IMR-90 (cell line): ENCODE results near the gene MAN1C1. TPM values are rescaled to one million over a fixed set of nuclear protein-coding genes. Genes with fewer than 3 reads are reported as not detected.

Source experiments
- ATAC-seq: fragments of 200-7000 bp; cut with Tn5 transposase; 2 replicates; pipeline ENCODE4 v1.9.1; 2020; ENCODE audit warnings: low read depth, mild to moderate bottlenecking, moderate library complexity
- BruUV-seq: library from RNA; stranded (reverse); fragments of 400-500 nt; replicated peaks from 2 replicates; lab custom pipeline; 2021; lab: Mats Ljungman, UMichigan
- CTCF ChIA-PET: fragments of 300-600 bp; formaldehyde crosslinking; extraction: SDS; loops from one replicate; lab custom pipeline; 2021; ENCODE audit warnings: antibody characterized with exemption; lab: Yijun Ruan, JAX
- POLR2A ChIA-PET: fragments of 300-600 bp; sonication (Branson Sonifier 250); formaldehyde crosslinking; loops from one replicate; lab custom pipeline; 2022; ENCODE audit warnings: antibody characterized with exemption; ENCODE audit not compliant: unreplicated experiment; lab: Charles Lee
- DNase-seq: peaks from one replicate; pipeline ENCODE4 v3.0.0; 2013
- H2AFZ ChIP-seq: replicated peaks from 2 replicates; pipeline ENCODE3; 2013; ENCODE audit warnings: low read length, mild to moderate bottlenecking; ENCODE audit not compliant: poor library complexity
- H2AK5ac ChIP-seq: 2 replicates; pipeline ENCODE4 v1.6.1; 2013; ENCODE audit warnings: low read depth, low read length, inconsistent platforms
- H2AK9ac ChIP-seq: replicated peaks from 2 replicates; pipeline ENCODE3; 2013; ENCODE audit warnings: mild to moderate bottlenecking, low read depth, low read length, moderate library complexity; ENCODE audit not compliant: poor library complexity
- H2BK120ac ChIP-seq: 2 replicates; pipeline ENCODE4 v1.6.1; 2013; ENCODE audit warnings: low read depth, low read length, inconsistent platforms
- H2BK15ac ChIP-seq: 3 replicates; pipeline ENCODE4 v1.6.1; 2013; ENCODE audit warnings: low read depth, low read length, inconsistent platforms
- H2BK20ac ChIP-seq: 2 replicates; pipeline ENCODE4 v1.6.1; 2013; ENCODE audit warnings: low read depth, mild to moderate bottlenecking, inconsistent platforms, low read length, moderate library complexity
- H2BK5ac ChIP-seq: 2 replicates; pipeline ENCODE4 v1.6.1; 2013; ENCODE audit warnings: mild to moderate bottlenecking, low read depth, low read length, inconsistent platforms; ENCODE audit not compliant: poor library complexity, severe bottlenecking
- H3K14ac ChIP-seq: replicated peaks from 2 replicates; pipeline ENCODE4 v1.6.1; 2013; ENCODE audit warnings: low read depth, low read length, inconsistent platforms
- H3K18ac ChIP-seq: 2 replicates; pipeline ENCODE4 v1.6.1; 2013; ENCODE audit warnings: low read depth, low read length, control low read depth
- H3K23ac ChIP-seq: 2 replicates; pipeline ENCODE4 v1.6.1; 2013; ENCODE audit warnings: low read depth, low read length, inconsistent platforms
- H3K27ac ChIP-seq: 2 replicates; pipeline ENCODE4 v1.5.1; 2013; ENCODE audit warnings: mild to moderate bottlenecking, control low read depth, low read length; ENCODE audit not compliant: insufficient read depth
- H3K27me3 ChIP-seq: 2 replicates; pipeline ENCODE4 v1.6.1; 2013; ENCODE audit warnings: low read length; ENCODE audit not compliant: control insufficient read depth, insufficient read depth
- H3K36me3 ChIP-seq: 2 replicates; pipeline ENCODE4 v1.6.1; 2013; ENCODE audit warnings: low read length, mixed read lengths; ENCODE audit not compliant: control insufficient read depth, insufficient read depth
- H3K4ac ChIP-seq: 2 replicates; pipeline ENCODE4 v1.6.1; 2013; ENCODE audit warnings: low read depth, low read length, inconsistent platforms
- H3K4me1 ChIP-seq: 2 replicates; pipeline ENCODE4 v1.6.1; 2013; ENCODE audit warnings: low read length, mixed read lengths; ENCODE audit not compliant: control insufficient read depth, insufficient read depth
- H3K4me2 ChIP-seq: 2 replicates; pipeline ENCODE4 v1.6.1; 2013; ENCODE audit warnings: low read depth, mild to moderate bottlenecking, control low read depth, low read length, moderate library complexity
- H3K4me3 ChIP-seq: 2 replicates; pipeline ENCODE4 v1.5.1; 2013; ENCODE audit warnings: low read depth, mild to moderate bottlenecking, control low read depth, low read length, moderate library complexity; ENCODE audit not compliant: insufficient read depth
- H3K56ac ChIP-seq: 2 replicates; pipeline ENCODE4 v1.6.1; 2013; ENCODE audit warnings: low read length, inconsistent platforms; ENCODE audit not compliant: insufficient read depth; ENCODE audit errors: extremely low read depth
- H3K79me1 ChIP-seq, 2 experiments: 2 replicates each; pipeline ENCODE4 v1.6.1; 2013; ENCODE audit warnings: low read length in 2 of 2, inconsistent platforms in 1 of 2, low read depth in 1 of 2
- H3K9ac ChIP-seq: 2 replicates; pipeline ENCODE4 v1.6.1; 2013; ENCODE audit warnings: low read depth, low read length, control low read depth
- H3K9me1 ChIP-seq: 2 replicates; pipeline ENCODE4 v1.6.1; 2013; ENCODE audit warnings: low read length, inconsistent platforms; ENCODE audit not compliant: insufficient read depth
- H3K9me3 ChIP-seq: 2 replicates; pipeline ENCODE4 v1.6.1; 2013; ENCODE audit warnings: low read length; ENCODE audit not compliant: control insufficient read depth, insufficient read depth
- H4K20me1 ChIP-seq: 2 replicates; pipeline ENCODE4 v1.6.1; 2013; ENCODE audit warnings: low read length, inconsistent platforms; ENCODE audit not compliant: insufficient read depth
- H4K5ac ChIP-seq: 2 replicates; pipeline ENCODE4 v1.6.1; 2013; ENCODE audit warnings: mild to moderate bottlenecking, low read depth, low read length, control low read depth
- H4K8ac ChIP-seq, 2 experiments: 2 replicates each; pipeline ENCODE4 v1.6.1; 2013; ENCODE audit warnings: low read depth in 2 of 2, low read length in 2 of 2, control low read depth in 1 of 2, inconsistent platforms in 1 of 2
- H4K91ac ChIP-seq: 2 replicates; pipeline ENCODE4 v1.6.1; 2013; ENCODE audit warnings: low read depth, low read length, inconsistent platforms; ENCODE audit not compliant: insufficient read depth
- BHLHE40 ChIP-seq: fragments of 150-350 bp; IDR thresholded peaks from 2 replicates; pipeline ENCODE4 v1.6.1; 2016; ENCODE audit warnings: mild to moderate bottlenecking, low read depth, low read length
- RAD21 ChIP-seq: IDR thresholded peaks from 2 replicates; pipeline ENCODE4 v1.6.1; 2012; ENCODE audit warnings: low read length, improper control_type of control experiment
- WGBS, 2 experiments: methylation state at CpG; one replicate each; pipeline versions ENCODE4 v1.1.5 to v1.1.7; 2013; ENCODE audit warnings: missing lambda C conversion rate in 2 of 2; ENCODE audit not compliant: insufficient read length in 1 of 2; ENCODE audit errors: extremely low coverage in 2 of 2; 5-methylcytosine and 5-hydroxymethylcytosine counted together
- dilution Hi-C: fragments of 300-500 bp; cut with HindIII; formaldehyde crosslinking; loops from one replicate; pipeline ENCODE4 v1.14.3; 2018; ENCODE audit warnings: low sequenced_read_pairs; ENCODE audit not compliant: unreplicated experiment
- in situ Hi-C: fragments of 300-500 bp; cut with MboI; formaldehyde crosslinking; loops from 3 replicates; pipeline ENCODE4 v1.14.3; 2019; ENCODE audit warnings: low sequenced_read_pairs, inconsistent platforms, mixed read lengths
- intact Hi-C: fragments of 100-400 bp; cut with micrococcal nuclease; formaldehyde crosslinking; loops from 2 replicates; pipeline ENCODE4 v1.10.0; 2022
- polyA plus RNA-seq, 3 experiments: library from polyadenylated mRNA; depleted of rRNA; stranded (reverse); fragments of >200 nt; gene quantifications; 2 replicates each; pipeline ENCODE4 v1.2.3, GENCODE V29; 2012; ENCODE audit warnings: low replicate concordance in 1 of 3
- total RNA-seq: library from RNA; depleted of rRNA; stranded (reverse); fragments of >200 nt; gene quantifications from 2 replicates; pipeline ENCODE4 v1.2.3, GENCODE V29; 2012
- TF ChIP-seq, protein P1 (sequence below): fragments of 150-350 bp; IDR thresholded peaks from 2 replicates; pipeline ENCODE4 v1.6.1; 2016; ENCODE audit warnings: low read depth, mild to moderate bottlenecking, low read length, moderate library complexity, borderline replicate concordance
- TF ChIP-seq, protein P2 (sequence below): fragments of 150-350 bp; IDR thresholded peaks from 2 replicates; pipeline ENCODE4 v1.6.1; 2017; ENCODE audit warnings: mild to moderate bottlenecking, antibody characterized with exemption, low read length, low read depth

The MAN1C1 gene
- total and polyA plus RNA-seq, 2 of the 4 experiments (the other 2 are of a cell fraction) = 3.2 to 11.3 TPM

DNA sequence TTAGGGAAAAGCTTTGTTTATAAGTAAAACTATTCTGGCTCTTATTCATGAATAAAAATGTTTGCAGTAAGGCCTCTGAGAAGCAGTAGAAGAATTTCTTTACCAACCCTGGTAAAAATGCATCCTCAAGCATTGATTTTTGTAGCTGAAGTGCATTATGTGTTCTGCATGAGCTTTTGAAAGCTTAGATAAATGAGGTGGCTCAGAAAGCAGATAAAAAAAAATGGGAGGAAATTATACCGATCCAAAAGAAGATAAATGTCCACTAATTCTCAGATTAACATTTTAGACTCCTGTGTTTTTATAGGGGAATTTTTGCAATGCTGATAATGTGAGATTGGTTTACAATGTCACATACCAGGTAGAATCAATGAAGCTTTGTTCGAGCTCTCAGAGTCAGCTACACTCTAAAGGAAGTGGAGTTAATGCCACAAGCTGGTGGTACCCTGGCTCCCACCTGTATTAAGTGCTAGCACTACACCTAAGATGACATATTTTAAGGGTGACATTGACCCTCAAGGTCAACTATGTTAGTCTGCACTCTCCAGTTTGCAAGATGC is 97.9 kb downstream of the MAN1C1 start (continued):
- TF ChIP-seq, protein P1, sequence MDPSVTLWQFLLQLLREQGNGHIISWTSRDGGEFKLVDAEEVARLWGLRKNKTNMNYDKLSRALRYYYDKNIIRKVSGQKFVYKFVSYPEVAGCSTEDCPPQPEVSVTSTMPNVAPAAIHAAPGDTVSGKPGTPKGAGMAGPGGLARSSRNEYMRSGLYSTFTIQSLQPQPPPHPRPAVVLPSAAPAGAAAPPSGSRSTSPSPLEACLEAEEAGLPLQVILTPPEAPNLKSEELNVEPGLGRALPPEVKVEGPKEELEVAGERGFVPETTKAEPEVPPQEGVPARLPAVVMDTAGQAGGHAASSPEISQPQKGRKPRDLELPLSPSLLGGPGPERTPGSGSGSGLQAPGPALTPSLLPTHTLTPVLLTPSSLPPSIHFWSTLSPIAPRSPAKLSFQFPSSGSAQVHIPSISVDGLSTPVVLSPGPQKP = no peak

DNA sequence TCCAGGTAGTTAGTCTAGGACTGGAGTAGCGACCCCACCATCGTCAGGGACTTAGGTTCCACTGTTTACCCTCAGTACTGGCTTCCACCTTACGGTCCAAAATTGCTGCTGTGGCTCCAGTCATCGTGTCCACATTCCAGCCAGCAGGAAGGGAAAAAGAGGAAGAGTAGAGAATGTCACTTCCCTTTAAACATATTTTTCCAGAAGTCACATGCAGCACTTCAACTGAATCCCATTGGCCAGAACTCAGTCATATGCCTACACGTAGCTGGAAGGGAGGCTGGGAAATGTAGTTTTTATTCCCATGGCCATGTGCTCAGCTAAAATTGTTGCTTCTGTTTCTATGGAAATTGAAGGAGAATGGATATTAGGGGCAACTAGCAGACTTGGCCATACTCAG is 99.3 kb downstream of the MAN1C1 start:
- Histone ChIP-seq H3K36me3 (no peaks in the 10 kb centered on the region), H2BK20ac (0 out of 2 replicates have a peak overlapping the region, but pooled peaks have one; percentile 74), H3K27me3 (no peaks in the 10 kb centered on the region), H3K9me1 (peaks cover 30% of the 10 kb centered on the region), H2BK120ac (no peak overlapping the region), H2BK5ac (no peak overlapping the region), H3K79me1 (peaks cover 0 to 30% of the 10 kb centered on the region in 2 experiments; a peak in 2 of 4 replicates), H2BK15ac (peak overlapping the region; percentile 83), H3K14ac (no peak overlapping the region; the same call in 1 of the 2 replicates), H3K27ac (no peak overlapping the region), H4K91ac (peak overlapping the region; percentile 17), H3K4me2 (no peak overlapping the region), H3K18ac (peak overlapping the region; percentile 53), H4K5ac (no peak overlapping the region), H3K4ac (peak overlapping the region; percentile 3; the same call in 1 of the 2 replicates), H3K4me3 (no peak overlapping the region), H2AK9ac (no peak overlapping the region), H4K20me1 (0 out of 2 replicates have a peak, but pooled peaks cover 5% of the 10 kb centered on the region), H4K8ac (no peak overlapping the region; a peak in 2 of 4 replicates), H3K9me3 (no peaks in the 10 kb centered on the region), H3K56ac (no peak overlapping the region), H2AFZ (no peak overlapping the region), H3K23ac (no peak overlapping the region), H2AK5ac (peak overlapping the region; percentile 91; the same call in 1 of the 2 replicates), H3K4me1 (peaks cover 34% of the 10 kb centered on the region), H3K9ac (no peak overlapping the region)
- intact Hi-C loops = no loop called here
- no peak for ATAC-seq
- no TSS peak for BruUV-seq
- ChIA-PET POLR2A (no interaction called here), CTCF (no interaction called here)
- dilution Hi-C loops = no loop called here
- TF ChIP-seq BHLHE40 (no peak), RAD21 (no peak)
- TF ChIP-seq, protein P2, sequence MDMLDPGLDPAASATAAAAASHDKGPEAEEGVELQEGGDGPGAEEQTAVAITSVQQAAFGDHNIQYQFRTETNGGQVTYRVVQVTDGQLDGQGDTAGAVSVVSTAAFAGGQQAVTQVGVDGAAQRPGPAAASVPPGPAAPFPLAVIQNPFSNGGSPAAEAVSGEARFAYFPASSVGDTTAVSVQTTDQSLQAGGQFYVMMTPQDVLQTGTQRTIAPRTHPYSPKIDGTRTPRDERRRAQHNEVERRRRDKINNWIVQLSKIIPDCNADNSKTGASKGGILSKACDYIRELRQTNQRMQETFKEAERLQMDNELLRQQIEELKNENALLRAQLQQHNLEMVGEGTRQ = peak; percentile 89
- WGBS, 2 experiments = no CpG with 5 or more reads among the region's 5 CpGs
- no peak for DNase-seq
- in situ Hi-C loops = no loop called here
